Activated T-helper 2 cell treated with anti-CD3 and anti-CD28 coated beads, Interferon-gamma antibody, Interleukin-2, Interleukin-4, amounts not matched to agents 10 μg/mL and 5 μg/mL and 100 μg/mL, durations not matched to agents 14 hours and 24 hours and 36 hours (primary cell): Measurements from ENCODE around the gene SWSAP1. TPM values are rescaled to one million over a fixed set of nuclear protein-coding genes. Genes with fewer than 3 reads are reported as not detected.
"Not testable (repeated sequence)": the region's sequence is repeated elsewhere in the genome, so short reads cannot be mapped to it uniquely, and the experiment has no call there.

Source experiments
- DNase-seq: peaks from one replicate; pipeline ENCODE4 v3.0.0; 2021; ENCODE audit warnings: low spot score
- H3K27ac Mint-ChIP-seq: one replicate; pipeline ENCODE4 v1.8.0; 2021; ENCODE audit warnings: mixed read lengths
- H3K27me3 Mint-ChIP-seq: one replicate; pipeline ENCODE4 v1.8.0; 2021; ENCODE audit warnings: low read depth, mixed read lengths
- H3K36me3 Mint-ChIP-seq: one replicate; pipeline ENCODE4 v1.8.0; 2021; ENCODE audit warnings: low read depth, mixed read lengths
- H3K4me1 Mint-ChIP-seq: one replicate; pipeline ENCODE4 v1.8.0; 2021; ENCODE audit warnings: low read depth, mixed read lengths
- H3K4me3 Mint-ChIP-seq: one replicate; pipeline ENCODE4 v1.8.0; 2021; ENCODE audit warnings: low read depth, mild to moderate bottlenecking, moderate library complexity, mixed read lengths
- H3K9me3 Mint-ChIP-seq: one replicate; pipeline ENCODE4 v1.8.0; 2021; ENCODE audit warnings: mixed read lengths
- intact Hi-C: fragments of 100-400 bp; cut with micrococcal nuclease; formaldehyde crosslinking; loops from one replicate; pipeline ENCODE4 v1.15.1; 2023
- total RNA-seq: library from RNA; stranded (reverse); gene quantifications from 2 replicates; pipeline ENCODE4 v1.2.3, GENCODE V29; 2022

The SWSAP1 gene, protein sequence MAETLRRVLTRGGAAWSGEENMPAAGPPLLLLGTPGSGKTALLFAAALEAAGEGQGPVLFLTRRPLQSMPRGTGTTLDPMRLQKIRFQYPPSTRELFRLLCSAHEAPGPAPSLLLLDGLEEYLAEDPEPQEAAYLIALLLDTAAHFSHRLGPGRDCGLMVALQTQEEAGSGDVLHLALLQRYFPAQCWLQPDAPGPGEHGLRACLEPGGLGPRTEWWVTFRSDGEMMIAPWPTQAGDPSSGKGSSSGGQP
- total RNA-seq, result 2.6 and 2.8 TPM in 2 replicates

DNA sequence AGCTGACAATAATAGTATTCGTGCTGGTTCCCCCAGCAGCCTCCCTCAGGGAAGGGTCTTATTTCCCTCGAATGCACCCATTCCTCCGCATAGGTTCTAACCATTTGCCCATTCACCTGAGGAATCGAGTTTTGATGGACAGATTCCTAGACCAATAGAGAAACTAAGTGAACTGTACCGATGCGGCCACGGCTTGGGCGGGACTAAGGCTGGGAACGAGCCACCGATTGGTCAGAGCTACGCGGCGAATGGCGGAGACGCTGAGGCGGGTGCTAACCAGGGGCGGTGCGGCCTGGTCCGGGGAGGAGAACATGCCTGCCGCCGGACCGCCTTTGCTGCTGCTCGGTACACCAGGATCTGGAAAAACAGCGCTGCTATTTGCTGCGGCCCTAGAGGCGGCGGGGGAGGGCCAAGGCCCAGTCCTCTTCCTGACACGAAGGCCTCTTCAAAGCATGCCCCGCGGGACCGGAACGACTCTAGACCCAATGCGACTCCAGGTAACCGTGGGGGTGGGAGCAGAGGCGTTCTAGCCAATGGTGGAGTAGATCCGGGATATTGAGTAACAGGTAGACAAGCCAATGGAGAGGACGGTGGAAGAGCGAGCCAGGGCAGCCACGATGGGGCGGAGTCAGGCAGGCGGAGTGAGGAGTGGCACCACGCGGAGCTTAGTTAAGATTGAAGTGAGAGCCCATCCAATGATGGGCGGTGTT lies at the start of gene SWSAP1:
SWSAP1 (plus strand) TSS at position 234 of the 710 bp plus-strand sequence; CDS start at position 249, 15 bp downstream.
- DNase-seq, result peak; percentile 97
- H3K27me3 Mint-ChIP-seq, result no peaks in the 10 kb centered on the region
- intact Hi-C loops, result loop anchor here (1.0 to 10.0 kb wide), 4 partner anchors 19 to 80 kb away; partner anchors contain the start of genes CCDC159, ODAD3, PLPPR2 and PRKCSH
- H3K9me3 Mint-ChIP-seq, result no peaks in the 10 kb centered on the region
- H3K4me3 Mint-ChIP-seq, result peak within 1 kb of the TSS; percentile 38
- H3K36me3 Mint-ChIP-seq, result peaks cover 24% of the 10 kb centered on the region
- H3K4me1 Mint-ChIP-seq, result peaks cover 27% of the 10 kb centered on the region
- no peak within 1 kb of the TSS for H3K27ac Mint-ChIP-seq

DNA sequence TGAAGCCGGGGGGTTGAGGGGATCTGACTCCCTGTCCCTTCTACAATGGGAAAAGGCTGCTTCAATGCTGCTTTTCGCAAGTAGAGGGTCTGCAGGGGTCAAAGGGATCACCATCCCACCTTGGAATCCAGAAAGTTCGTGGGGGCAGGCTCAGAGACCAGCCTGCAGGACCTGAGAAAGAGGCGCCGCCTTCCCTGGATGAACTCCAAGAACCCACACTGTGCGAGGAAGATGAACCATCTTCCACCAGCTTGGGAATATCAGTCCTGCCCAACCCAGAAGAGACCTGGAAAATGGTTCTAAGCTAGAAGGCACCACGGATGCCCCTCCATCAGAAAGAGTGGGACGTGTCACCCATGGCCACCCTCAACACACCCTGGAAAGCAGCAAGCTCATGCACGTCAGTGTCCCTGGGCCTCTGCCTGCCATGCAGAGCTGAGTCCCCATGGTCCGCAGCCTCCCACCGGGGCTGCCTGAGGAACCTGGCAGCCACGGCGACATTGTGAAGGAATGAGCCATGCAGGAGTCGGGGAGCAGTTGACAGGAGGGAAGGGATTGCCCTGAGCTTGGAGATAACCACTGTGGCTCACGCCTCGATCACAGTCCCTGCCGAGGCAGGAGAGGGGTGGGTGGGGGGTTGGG lies 49.6 kb upstream of the SWSAP1 start:
- no peaks in the 10 kb centered on the region for H3K27me3 Mint-ChIP-seq
- intact Hi-C loops, result no loop called here

DNA sequence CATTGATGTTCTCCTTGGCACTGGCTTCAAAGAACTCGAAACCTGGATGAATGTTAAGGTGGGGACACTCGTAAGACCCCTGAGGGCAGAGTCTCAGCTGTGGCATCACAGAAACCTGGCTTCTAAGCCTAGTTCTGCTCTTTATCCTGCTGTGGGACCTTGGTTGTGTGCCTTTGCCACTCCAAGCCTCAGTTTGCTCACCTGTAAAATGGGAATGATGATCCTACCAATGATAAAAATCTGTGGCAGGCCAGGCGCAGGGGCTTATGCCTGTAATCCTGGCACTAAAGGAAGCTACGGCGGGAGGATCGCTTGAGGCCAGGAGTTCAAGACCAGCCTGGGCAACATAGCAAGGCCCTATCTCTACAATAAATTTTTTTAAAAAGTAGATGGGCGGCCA lies 48.9 kb upstream of the SWSAP1 start:
- H3K27ac Mint-ChIP-seq, result no peak overlapping the region
- no peaks in the 10 kb centered on the region for H3K9me3 Mint-ChIP-seq
- intact Hi-C loops, result no loop called here
- H3K4me1 Mint-ChIP-seq, result peaks cover 31% of the 10 kb centered on the region
- H3K27me3 Mint-ChIP-seq, result no peaks in the 10 kb centered on the region
- H3K36me3 Mint-ChIP-seq, result peaks cover 3% of the 10 kb centered on the region
- DNase-seq, result no peak
- no peak overlapping the region for H3K4me3 Mint-ChIP-seq

More for the DNA sequence above, 49.6 kb upstream of the SWSAP1 start:
- Mint-ChIP-seq H3K4me1 (peaks cover 31% of the 10 kb centered on the region), H3K27ac (peak overlapping the region; percentile 87), H3K4me3 (peak overlapping the region; percentile 60), H3K36me3 (peaks cover 3% of the 10 kb centered on the region), H3K9me3 (no peaks in the 10 kb centered on the region)
- no peak for DNase-seq

DNA sequence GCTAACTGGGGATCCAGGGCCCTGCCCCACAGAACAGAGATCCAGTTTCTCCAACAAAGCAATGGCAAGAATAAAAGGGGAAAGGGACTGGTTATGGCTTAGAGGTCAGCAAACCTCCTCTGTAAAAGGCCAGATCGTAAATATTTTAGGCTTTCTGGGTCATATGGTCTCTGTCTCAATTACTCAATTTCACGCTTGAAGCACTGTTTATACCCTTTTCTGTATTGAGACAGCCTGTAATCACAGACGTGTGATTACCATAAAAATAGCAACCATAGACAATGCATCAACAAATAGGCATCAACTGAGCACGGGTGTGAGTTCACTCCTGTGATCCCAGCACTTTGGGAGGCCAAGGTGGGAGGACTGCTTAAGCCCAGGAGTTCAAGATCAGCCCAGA lies 44.3 kb upstream of the SWSAP1 start:
- intact Hi-C loops, result no loop called here

DNA sequence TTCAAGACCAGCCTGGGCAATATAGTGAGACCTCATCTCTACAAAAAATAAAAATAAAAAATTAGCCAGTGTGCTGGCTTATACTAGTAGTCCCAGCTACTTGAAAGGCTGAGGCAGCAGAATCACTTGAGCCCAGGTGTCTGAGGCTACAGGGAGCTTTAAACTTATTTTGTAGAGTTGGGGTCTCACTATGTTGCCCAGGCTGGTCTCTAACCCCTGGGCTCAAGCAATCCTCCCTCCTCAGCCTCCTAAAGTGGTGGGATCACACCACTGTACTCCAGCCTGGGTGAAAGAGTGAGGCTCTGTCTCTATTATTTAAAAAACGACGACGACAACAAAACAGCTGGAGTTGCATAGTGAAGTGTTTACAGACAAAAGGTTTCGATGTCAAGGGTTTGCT lies 43.0 kb upstream of the SWSAP1 start:
- Mint-ChIP-seq H3K9me3 (no peaks in the 10 kb centered on the region), H3K4me3 (no peak overlapping the region), H3K4me1 (no peaks in the 10 kb centered on the region), H3K36me3 (peaks cover 23% of the 10 kb centered on the region), H3K27me3 (no peaks in the 10 kb centered on the region), H3K27ac (no peak overlapping the region)
- intact Hi-C loops, result no loop called here
- DNase-seq, result no peak

More for the DNA sequence above, 44.3 kb upstream of the SWSAP1 start:
- Mint-ChIP-seq H3K27ac (no peak overlapping the region), H3K9me3 (no peaks in the 10 kb centered on the region), H3K36me3 (peaks cover 11% of the 10 kb centered on the region), H3K4me1 (peaks cover 3% of the 10 kb centered on the region), H3K4me3 (no peak overlapping the region), H3K27me3 (no peaks in the 10 kb centered on the region)
- DNase-seq, result no peak

DNA sequence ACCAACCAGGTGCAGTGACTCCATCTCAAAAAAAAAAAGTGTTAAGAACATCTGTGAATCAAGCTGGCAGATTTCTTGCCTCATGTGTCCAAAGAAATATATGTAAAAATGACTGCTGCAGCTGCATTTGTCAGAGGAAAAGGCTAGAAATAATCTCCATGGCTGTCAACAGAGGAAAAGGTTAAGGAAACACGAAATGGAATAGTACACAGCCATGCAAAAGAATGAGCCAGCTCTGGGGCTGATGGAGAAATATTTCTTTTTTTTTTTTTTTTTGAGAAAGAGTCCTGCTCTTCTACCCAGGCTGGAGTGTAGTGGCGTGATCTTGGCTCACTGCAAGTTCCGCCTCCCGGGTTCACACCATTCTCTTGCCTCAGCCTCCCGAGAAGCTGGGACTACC lies 41.6 kb upstream of the SWSAP1 start:
- intact Hi-C loops, result no loop called here
- Mint-ChIP-seq H3K36me3 (peaks cover 21% of the 10 kb centered on the region), H3K27ac (no peak overlapping the region), H3K4me1 (peaks cover 4% of the 10 kb centered on the region), H3K27me3 (no peaks in the 10 kb centered on the region), H3K4me3 (no peak overlapping the region), H3K9me3 (no peaks in the 10 kb centered on the region)
- no peak for DNase-seq

DNA sequence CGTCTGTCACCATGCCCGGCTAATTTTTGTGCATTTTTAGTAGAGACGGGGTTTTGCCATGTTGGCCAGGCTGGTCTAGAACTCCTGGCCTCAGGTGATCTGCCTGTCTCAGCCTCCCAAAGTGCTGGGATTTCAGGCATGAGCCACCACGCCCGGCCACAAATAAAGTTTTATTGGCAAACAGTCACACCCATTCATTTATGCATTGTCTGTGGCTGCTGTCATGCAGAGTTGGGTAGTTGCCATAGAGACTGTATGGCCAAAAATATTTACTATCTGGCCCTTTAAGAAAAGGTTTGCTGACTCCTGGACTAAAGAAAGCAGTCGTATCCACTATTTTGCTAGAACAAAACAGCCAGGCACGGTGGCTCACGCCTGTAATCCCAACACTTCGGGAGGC lies 40.6 kb upstream of the SWSAP1 start:
- H3K27me3 Mint-ChIP-seq, H3K9me3 Mint-ChIP-seq, H3K27ac Mint-ChIP-seq, intact Hi-C loops, DNase-seq, H3K4me3 Mint-ChIP-seq: not testable (repeated sequence)
- Mint-ChIP-seq H3K4me1 (peaks cover 12% of the 10 kb centered on the region), H3K36me3 (peaks cover 21% of the 10 kb centered on the region)

DNA sequence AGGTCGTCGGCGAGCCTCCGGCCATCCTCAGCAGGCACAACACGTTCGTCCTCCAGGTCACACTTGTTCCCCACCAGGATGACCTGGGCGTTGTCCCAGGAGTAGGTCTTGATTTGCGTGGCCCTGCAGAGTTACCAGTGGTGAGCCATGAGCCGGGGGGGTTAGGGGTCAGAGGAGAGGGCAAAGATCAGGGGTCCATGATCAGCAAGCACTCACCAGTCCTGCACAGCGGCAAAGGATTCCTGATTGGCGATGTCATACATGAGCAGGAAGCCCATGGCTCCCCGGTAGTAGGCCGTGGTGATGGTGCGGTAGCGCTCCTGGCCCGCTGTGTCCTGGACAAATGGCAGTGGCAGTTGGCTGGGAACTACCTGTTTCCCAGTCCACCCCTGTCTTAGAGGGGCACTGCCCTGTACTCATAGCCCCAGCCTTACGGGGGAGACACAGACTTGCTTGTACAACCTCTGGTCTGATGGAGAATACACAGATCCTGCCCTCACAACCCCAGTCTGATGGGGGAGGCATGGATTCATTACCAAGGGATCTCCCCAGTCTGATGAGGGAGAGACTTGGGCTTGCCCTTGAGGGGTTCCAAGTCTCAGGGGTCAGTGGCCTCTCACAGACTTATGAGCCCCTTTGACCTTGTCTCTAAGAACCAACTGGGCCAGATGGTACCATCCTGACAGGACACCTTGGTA lies 38.9 kb upstream of the SWSAP1 start:
- Mint-ChIP-seq H3K4me1 (peaks cover 19% of the 10 kb centered on the region), H3K27ac (no peak overlapping the region)
- no peak for DNase-seq

DNA sequence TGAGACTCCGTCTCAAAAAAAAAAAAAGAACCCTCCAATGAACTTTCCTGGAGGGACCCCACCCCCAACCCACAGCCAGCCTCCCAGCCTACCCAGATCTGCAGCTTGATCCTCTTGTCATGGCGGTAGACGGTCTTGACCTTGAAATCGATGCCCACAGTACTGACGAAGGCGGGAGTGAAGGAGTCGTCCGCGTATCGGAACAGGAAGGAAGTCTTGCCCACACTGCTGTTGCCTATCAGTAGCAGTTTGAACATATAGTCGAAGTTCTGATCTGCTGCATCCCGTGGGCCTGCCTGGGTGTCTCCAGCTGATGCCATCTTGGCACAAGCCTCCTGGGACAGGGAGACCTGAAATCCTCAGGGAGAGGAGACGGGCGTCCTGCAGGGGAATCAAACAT lies 37.4 kb upstream of the SWSAP1 start:
- H3K27me3 Mint-ChIP-seq, result no peaks in the 10 kb centered on the region
- peaks cover 21% of the 10 kb centered on the region for H3K36me3 Mint-ChIP-seq
- no peak overlapping the region for H3K27ac Mint-ChIP-seq
- no peaks in the 10 kb centered on the region for H3K9me3 Mint-ChIP-seq
- no peak for DNase-seq
- H3K4me1 Mint-ChIP-seq, result peaks cover 19% of the 10 kb centered on the region
- intact Hi-C loops, result loop anchor here (5.0 kb wide), 1 partner anchor 40 kb away; the partner anchor contains the start of gene TSPAN16
- H3K4me3 Mint-ChIP-seq, result peak overlapping the region; percentile 17

More for the DNA sequence above, 38.9 kb upstream of the SWSAP1 start:
- Mint-ChIP-seq H3K4me3 (no peak overlapping the region), H3K9me3 (no peaks in the 10 kb centered on the region), H3K36me3 (peaks cover 21% of the 10 kb centered on the region), H3K27me3 (no peaks in the 10 kb centered on the region)
- intact Hi-C loops, result loop anchor here (5.0 kb wide), 1 partner anchor 38 kb away; the partner anchor contains the start of gene TSPAN16

DNA sequence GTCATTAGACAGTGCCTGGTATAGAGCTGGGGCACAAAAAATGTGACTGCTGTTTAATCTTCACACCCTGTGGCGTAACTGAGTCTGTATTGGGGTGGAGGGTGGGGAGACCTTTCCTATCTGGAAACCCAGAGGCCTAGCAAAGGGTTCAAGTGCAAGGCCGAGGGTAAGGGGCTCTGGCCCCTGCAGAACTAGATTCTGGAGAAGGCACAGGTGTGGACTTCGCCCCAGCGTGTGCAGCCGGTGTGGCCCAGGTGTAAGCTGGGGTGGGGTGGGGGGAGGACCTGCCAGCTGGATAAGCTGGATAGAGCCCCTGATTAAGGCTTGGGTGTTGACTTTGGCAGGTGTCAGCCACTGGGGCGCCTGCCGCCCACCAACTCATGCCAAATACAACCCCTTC lies 36.3 kb upstream of the SWSAP1 start:
- intact Hi-C loops, result loop anchor here (5.0 kb wide), 1 partner anchor 41 kb away; the partner anchor contains the start of gene TSPAN16
- no peaks in the 10 kb centered on the region for H3K27me3 Mint-ChIP-seq
- no peaks in the 10 kb centered on the region for H3K9me3 Mint-ChIP-seq
- no peak overlapping the region for H3K27ac Mint-ChIP-seq
- DNase-seq, result no peak
- H3K36me3 Mint-ChIP-seq, result peaks cover 21% of the 10 kb centered on the region
- H3K4me1 Mint-ChIP-seq, result peaks cover 19% of the 10 kb centered on the region
- H3K4me3 Mint-ChIP-seq, result peak overlapping the region; percentile 8

DNA sequence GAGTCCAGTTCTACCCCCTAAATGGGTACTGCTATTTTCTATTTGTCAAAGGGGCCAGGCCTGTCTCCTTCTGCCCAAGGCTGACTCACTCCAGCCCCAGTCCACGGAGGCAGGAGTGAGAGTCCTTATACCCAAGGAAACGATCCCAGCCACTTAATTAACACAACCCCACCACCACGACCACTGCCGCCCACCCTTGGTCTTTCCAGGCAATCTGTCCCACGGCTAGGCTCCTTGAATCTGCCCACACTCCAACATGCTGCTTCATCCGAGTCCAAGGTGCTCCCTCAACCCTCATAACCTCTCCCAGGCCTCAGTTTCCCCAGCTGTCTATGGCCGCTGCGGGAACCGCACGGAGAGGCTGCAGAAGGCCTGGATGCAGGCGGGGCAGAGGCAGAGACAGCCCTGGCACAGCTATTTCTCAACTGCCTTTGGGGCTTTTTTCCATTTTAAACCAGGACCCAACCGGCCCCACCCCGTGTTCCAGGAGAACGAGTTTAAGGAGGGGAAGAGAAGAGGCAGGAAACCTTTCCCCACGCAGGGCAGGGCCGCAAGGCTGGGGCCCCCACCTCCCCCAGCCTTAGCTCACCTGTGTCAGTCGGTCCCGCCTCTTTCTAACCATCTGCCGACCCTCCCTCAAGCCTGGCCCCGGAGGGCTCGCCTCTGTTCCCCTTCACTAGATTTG lies 35.8 kb upstream of the SWSAP1 start:
- H3K9me3 Mint-ChIP-seq, result no peaks in the 10 kb centered on the region
- no peak for DNase-seq
- H3K4me3 Mint-ChIP-seq, result peak overlapping the region; percentile 84
- H3K36me3 Mint-ChIP-seq, result peaks cover 18% of the 10 kb centered on the region
- no peak overlapping the region for H3K27ac Mint-ChIP-seq
- intact Hi-C loops, result loop anchor here (5.0 kb wide), 1 partner anchor 41 kb away; the partner anchor contains the start of gene TSPAN16
- H3K27me3 Mint-ChIP-seq, result no peaks in the 10 kb centered on the region
- peaks cover 19% of the 10 kb centered on the region for H3K4me1 Mint-ChIP-seq
